Lower leg skin (tissue), 4 donors: Measurements from ENCODE around the gene KAZN. TPM values are rescaled to one million over a fixed set of nuclear protein-coding genes. Genes with fewer than 3 reads are reported as not detected.

Experiments
- DNase-seq, 2 donors: peaks; one replicate each; pipeline ENCODE4 v3.0.0-alpha.2; 2019; ENCODE audit warnings: low spot score in 2 of 2
- H3K4me3 ChIP-seq: fragments of 200-600 bp; sonication (generic); 2 replicates; pipeline ENCODE4 v1.5.1; 2017; ENCODE audit warnings: mild to moderate bottlenecking, low read depth; ENCODE audit not compliant: poor library complexity, severe bottlenecking
- POLR2A ChIP-seq, 2 donors: fragments of 450-650 bp; IDR thresholded peaks; one replicate each; pipeline ENCODE4 v1.6.1; 2016 to 2017; ENCODE audit warnings: antibody characterized with exemption in 2 of 2, mild to moderate bottlenecking in 1 of 2, moderate library complexity in 1 of 2
- WGBS, 2 donors: methylation state at CpG; one replicate each; pipeline ENCODE4 v1.1.5; 2018; 5-methylcytosine and 5-hydroxymethylcytosine counted together
- intact Hi-C: fragments of 100-400 bp; cut with DNase I; formaldehyde crosslinking; loops from one replicate; pipeline ENCODE4 v1.15.0; 2023; ENCODE audit warnings: low total_unique reads
- total RNA-seq, 4 donors: library from RNA; depleted of rRNA; stranded (reverse); fragments of >200 nt; gene quantifications; one replicate each; pipeline ENCODE4 v1.1.0, GENCODE V29; 2016
- TF ChIP-seq, protein P1 (sequence below), 3 donors: fragments of 450-650 bp; IDR thresholded peaks; one replicate each; pipeline ENCODE4 v1.5.1; 2016; ENCODE audit warnings: antibody characterized with exemption in 3 of 3, mild to moderate bottlenecking in 3 of 3, moderate library complexity in 2 of 3

Gene KAZN
- total RNA-seq, 4 donors from 2014 or later: 21.4 to 36.0 (median 28.4) TPM

DNA sequence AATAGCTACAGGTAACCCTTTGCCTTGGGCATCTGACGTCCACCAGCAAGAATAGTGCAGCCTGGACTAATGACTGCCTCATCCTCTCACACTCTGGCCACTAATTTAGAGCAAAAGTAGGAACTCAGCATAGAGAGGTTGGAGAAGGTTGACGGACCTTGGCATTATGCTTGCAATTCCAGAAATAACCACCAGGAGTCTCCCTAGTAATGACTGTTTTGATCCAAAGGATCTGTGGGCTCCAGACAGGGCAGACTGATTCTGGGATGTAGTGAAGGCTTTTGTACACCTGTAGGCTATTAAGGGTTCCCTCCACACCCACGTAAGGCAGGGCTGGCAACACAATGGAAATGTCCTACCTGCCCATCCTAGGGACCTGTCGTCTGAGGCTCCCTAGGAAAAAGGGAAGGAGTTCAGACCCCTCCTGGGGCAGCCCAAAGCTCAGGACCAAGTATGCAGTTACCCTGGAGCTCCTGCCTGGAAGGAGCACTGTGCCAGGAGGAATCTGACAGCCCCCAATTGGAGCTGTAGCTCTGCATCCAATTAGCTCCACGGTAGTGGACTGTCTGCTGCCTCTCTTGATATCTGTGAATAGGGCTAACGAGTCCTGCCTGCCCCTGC lies 464.1 kb downstream of the KAZN start:
- intact Hi-C loops: no loop called here
- no peak overlapping the region for H3K4me3 ChIP-seq
- TF ChIP-seq POLR2A (IDR thresholded peaks at IDR 0.05): no peak
- TF ChIP-seq, protein P1, sequence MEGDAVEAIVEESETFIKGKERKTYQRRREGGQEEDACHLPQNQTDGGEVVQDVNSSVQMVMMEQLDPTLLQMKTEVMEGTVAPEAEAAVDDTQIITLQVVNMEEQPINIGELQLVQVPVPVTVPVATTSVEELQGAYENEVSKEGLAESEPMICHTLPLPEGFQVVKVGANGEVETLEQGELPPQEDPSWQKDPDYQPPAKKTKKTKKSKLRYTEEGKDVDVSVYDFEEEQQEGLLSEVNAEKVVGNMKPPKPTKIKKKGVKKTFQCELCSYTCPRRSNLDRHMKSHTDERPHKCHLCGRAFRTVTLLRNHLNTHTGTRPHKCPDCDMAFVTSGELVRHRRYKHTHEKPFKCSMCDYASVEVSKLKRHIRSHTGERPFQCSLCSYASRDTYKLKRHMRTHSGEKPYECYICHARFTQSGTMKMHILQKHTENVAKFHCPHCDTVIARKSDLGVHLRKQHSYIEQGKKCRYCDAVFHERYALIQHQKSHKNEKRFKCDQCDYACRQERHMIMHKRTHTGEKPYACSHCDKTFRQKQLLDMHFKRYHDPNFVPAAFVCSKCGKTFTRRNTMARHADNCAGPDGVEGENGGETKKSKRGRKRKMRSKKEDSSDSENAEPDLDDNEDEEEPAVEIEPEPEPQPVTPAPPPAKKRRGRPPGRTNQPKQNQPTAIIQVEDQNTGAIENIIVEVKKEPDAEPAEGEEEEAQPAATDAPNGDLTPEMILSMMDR (IDR thresholded peaks at IDR 0.05): no peak
- 91 to 98% methylated on average over 6 of the region's 6 CpGs for WGBS, 2 donors
- DNase-seq: no peak

DNA sequence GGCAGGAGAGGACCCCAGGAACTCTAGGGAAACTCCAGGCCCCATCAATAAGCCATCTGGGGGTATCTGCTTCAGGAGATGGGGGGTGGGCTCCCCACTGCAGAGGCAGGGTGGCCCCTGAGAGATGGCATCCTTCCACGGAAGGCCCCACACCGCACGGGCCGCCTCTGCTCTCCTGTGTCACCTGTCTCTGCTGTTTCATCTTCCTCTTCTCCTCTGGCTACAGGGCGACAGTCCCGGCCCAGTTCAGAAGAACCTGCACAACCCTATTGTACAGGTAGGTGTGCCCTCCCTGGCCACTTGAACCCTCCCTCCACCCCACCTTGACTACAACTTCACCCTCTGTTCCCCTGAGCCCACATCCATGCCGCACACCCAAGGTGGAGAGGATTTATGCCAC lies 464.9 kb downstream of the KAZN start:
- no peak overlapping the region for H3K4me3 ChIP-seq
- no peak for DNase-seq
- TF ChIP-seq, protein P1 (IDR thresholded peaks at IDR 0.05): no peak
- TF ChIP-seq POLR2A (IDR thresholded peaks at IDR 0.05): no peak
- WGBS, 2 donors: 89 to 98% methylated on average over 7 of the region's 7 CpGs
- intact Hi-C loops: no loop called here

DNA sequence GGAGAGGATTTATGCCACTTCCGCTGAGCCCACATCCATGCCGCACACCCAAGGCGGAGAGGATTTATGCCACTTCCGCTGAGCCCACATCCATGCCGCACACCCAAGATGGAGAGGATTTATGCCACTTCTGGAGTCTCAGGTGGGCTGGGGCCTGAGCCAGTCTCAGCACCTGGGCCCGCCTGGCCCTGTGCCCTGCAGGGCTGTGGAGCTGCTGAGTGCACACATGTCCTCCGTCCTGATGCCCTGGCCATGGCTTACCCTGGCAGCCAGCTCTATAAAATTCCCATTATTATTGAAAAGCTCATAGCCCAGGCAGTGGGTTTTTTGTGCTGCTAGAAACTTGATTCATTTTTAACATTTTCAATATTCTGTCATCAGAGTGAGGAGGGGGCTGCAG lies 465.3 kb downstream of the KAZN start:
- intact Hi-C loops: no loop called here
- 90 to 96% methylated on average over 7 of the region's 7 CpGs for WGBS, 2 donors
- H3K4me3 ChIP-seq: no peak overlapping the region
- TF ChIP-seq, protein P1 (IDR thresholded peaks at IDR 0.05): no peak
- TF ChIP-seq POLR2A (IDR thresholded peaks at IDR 0.05): no peak
- DNase-seq: no peak

DNA sequence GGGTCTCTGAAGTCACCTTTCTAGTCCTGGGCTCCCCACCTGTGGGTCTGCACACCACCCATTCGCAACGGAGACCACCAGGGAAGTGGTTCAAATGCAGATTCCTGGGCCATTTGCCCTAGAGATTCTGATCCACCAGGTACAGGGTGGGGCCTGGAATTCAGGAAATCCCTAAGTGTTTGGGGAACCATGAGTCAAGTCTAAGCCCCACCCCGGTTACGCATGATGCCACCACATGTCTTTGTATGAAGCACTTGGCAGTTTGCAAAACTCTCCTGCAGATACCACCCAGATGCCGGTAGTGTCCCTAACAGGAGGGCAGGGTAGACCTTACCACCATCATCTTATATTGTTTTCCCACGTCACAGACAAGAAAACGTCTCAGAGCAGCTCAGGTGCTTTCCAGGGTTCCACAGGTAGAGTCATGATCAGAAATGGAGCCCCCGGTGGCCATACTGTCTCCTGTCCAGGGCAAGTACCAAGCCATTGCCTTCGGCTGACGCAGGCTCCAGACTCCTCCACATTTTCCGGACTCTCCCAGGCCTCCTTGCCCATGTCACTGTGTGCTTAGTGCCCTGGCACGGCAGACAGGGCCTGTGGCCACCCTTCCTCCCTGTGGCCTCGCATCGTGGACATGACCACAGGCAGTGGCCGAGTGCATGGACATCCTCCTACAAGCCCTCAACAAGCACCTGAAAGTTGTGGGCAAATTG lies 465.9 kb downstream of the KAZN start:
- H3K4me3 ChIP-seq: no peak overlapping the region
- intact Hi-C loops: no loop called here
- 91 to 93% methylated on average over 15 of the region's 15 CpGs for WGBS, 2 donors
- TF ChIP-seq, protein P1 (IDR thresholded peaks at IDR 0.05): no peak
- TF ChIP-seq POLR2A (IDR thresholded peaks at IDR 0.05): no peak
- no peak for DNase-seq

DNA sequence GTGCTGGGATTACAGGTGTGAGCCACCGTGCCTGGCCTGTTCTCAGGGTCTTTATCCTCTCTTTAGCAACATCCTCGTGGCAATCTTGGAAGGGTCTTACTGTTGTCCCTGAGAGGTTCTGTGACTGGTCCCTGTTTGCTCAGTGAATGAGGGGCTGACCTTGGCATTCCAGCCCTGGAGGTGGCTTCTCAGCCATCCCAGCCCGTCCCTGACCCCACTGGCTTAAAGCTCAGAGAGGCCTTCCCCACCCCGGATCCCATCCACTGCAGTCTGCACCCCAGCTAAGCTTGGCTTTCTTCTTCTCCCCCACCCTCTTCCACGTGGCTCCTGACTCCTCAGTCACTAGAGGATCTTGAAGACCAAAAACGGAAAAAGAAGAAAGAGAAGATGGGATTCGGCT lies 466.8 kb downstream of the KAZN start:
- intact Hi-C loops: no loop called here
- 90 to 95% methylated on average over 7 of the region's 7 CpGs for WGBS, 2 donors

More for the DNA sequence above, 466.8 kb downstream of the KAZN start:
- H3K4me3 ChIP-seq: no peak overlapping the region
- TF ChIP-seq, protein P1 (IDR thresholded peaks at IDR 0.05): no peak
- TF ChIP-seq POLR2A (IDR thresholded peaks at IDR 0.05): no peak
- DNase-seq: no peak
